ENCODE measurements around the gene TRAPPC10. TPM values are rescaled to one million over a fixed set of nuclear protein-coding genes. Genes with fewer than 3 reads are reported as not detected.

TRAPPC10 gene
- total RNA-seq, 4 donors from 2014 or later, result 17.9 to 32.9 (median 23.1) TPM

DNA sequence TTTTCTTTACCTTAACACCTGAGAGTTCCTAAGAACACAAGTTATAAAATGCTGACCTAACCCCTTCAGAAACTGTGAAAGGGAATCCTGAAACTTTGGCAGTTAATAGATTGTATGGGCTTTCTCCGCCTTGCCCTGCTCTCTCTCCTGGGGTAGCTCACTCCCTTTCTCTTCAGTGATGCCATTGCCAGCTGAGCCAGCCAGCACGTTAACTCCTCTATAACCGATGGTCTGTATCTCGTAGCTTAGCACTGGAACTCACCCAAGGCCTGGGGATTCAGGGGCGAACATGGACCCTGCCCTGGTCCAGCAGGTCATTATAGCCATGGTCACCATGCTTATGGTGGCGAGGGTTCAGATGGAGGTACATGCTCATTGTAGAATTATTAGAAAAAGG, 40.7 kb downstream of the TRAPPC10 start:
- Histone ChIP-seq H3K27me3 (no peaks in the 10 kb centered on the region), H3K36me3 (peaks cover 0 to 16% of the 10 kb centered on the region in 2 donors), H3K27ac (peak overlapping the region in 1 of 4 donors; percentile 45), H3K4me3 (no peak overlapping the region), H3K4me1 (peaks cover 40 to 48% of the 10 kb centered on the region in 2 donors), H3K9me3 (no peaks in the 10 kb centered on the region)
- TF ChIP-seq POLR2A (IDR thresholded peaks at IDR 0.05), result no peak
- TF ChIP-seq, protein P1, sequence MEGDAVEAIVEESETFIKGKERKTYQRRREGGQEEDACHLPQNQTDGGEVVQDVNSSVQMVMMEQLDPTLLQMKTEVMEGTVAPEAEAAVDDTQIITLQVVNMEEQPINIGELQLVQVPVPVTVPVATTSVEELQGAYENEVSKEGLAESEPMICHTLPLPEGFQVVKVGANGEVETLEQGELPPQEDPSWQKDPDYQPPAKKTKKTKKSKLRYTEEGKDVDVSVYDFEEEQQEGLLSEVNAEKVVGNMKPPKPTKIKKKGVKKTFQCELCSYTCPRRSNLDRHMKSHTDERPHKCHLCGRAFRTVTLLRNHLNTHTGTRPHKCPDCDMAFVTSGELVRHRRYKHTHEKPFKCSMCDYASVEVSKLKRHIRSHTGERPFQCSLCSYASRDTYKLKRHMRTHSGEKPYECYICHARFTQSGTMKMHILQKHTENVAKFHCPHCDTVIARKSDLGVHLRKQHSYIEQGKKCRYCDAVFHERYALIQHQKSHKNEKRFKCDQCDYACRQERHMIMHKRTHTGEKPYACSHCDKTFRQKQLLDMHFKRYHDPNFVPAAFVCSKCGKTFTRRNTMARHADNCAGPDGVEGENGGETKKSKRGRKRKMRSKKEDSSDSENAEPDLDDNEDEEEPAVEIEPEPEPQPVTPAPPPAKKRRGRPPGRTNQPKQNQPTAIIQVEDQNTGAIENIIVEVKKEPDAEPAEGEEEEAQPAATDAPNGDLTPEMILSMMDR (IDR thresholded peaks at IDR 0.05 in 4 of 5, conservative IDR thresholded peaks at IDR 0.05 in 1 of 5), result no peak
- intact Hi-C loops (cut with DNase I; ENCODE audit: low total_unique reads), result no loop called here
- ATAC-seq, result no peak
- in situ Hi-C loops (cut with MboI; ENCODE audit: low sequenced_read_pairs in 4 of 4), result no loop called here
- DNase-seq, result no peak

DNA sequence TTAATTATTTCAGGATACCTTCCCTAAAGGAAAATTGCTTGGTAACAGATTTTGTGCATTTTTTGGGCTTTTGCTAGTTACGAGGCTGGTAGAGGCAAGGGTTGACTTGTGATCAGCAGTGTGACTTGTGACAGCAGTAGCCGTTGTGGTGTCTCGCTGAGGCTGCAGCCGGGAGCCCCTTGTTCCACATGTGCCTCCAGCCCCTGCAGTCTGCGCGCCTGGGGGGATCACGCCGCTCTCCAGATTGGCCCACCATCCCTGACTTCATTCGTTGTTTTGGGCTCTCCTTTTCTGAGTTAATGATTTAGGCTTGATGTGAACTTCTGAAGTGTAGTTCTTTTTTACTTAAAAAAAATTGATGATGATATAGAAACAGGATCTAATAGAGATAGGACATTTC, 41.5 kb downstream of the TRAPPC10 start:
- ATAC-seq, result no peak
- Histone ChIP-seq H3K4me3 (no peak overlapping the region), H3K27me3 (no peaks in the 10 kb centered on the region), H3K36me3 (peaks cover 0 to 19% of the 10 kb centered on the region in 2 donors), H3K9me3 (no peaks in the 10 kb centered on the region), H3K27ac (no peak overlapping the region), H3K4me1 (peaks cover 40 to 48% of the 10 kb centered on the region in 2 donors)
- in situ Hi-C loops (cut with MboI; ENCODE audit: low sequenced_read_pairs in 4 of 4), result no loop called here
- no peak for DNase-seq
- TF ChIP-seq, protein P1 (IDR thresholded peaks at IDR 0.05 in 4 of 5, conservative IDR thresholded peaks at IDR 0.05 in 1 of 5), result no peak
- no peak for TF ChIP-seq POLR2A (IDR thresholded peaks at IDR 0.05)
- intact Hi-C loops (cut with DNase I; ENCODE audit: low total_unique reads), result no loop called here

DNA sequence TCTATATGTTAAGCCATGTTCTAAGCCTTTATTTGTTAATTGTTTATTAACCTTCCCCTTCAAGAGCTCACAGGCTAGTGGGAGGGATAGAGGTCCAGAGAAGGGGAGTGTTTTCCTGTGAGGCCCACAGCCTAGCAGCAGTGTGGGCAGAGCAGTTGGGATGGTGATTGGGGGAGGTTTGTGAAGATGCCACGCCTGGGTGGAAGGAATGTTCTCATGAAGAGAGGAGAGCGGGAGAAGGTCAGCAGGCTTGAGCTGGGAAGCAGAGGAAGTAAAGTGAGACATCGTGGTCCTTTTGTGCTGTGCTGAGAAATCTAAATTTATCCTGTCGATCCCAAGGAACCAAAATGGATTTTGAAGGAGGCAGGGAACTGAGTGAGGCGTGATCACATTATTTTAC, 42.6 kb downstream of the TRAPPC10 start:
- peaks cover 0 to 27% of the 10 kb centered on the region in 2 donors for H3K36me3 ChIP-seq
- ATAC-seq, result peak in 1 of 2 donors; percentile 67

DNA sequence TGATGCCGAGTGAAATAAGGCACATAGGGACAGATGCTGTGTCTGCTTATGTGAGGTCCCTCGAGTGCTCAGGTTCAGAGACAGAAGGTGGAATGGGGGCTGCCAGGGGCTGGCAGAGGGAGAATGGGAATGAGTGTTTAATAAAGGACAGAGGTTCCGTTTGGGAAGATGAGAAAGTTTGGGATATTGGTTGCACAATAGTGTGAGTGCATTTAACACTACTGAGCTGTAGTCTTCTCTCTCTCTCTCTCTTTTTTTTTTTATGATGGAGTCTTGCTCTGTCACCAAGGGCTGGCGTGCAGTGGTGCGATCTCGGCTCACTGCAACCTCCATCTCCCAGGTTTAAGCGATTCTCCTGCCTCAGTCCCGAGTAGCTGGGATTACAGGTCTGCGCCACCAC, 44.9 kb downstream of the TRAPPC10 start:
- in situ Hi-C loops (cut with MboI; ENCODE audit: low sequenced_read_pairs in 4 of 4), result no loop called here
- TF ChIP-seq, protein P1 (IDR thresholded peaks at IDR 0.05 in 4 of 5, conservative IDR thresholded peaks at IDR 0.05 in 1 of 5), result no peak
- TF ChIP-seq POLR2A (IDR thresholded peaks at IDR 0.05), result no peak
- ATAC-seq (no peak), DNase-seq (no peak)
- Histone ChIP-seq H3K9me3 (no peaks in the 10 kb centered on the region), H3K4me3 (no peak overlapping the region), H3K4me1 (peaks cover 17 to 23% of the 10 kb centered on the region in 2 donors), H3K27me3 (no peaks in the 10 kb centered on the region), H3K36me3 (peaks cover 0 to 38% of the 10 kb centered on the region in 2 donors), H3K27ac (no peak overlapping the region)
- intact Hi-C loops (cut with DNase I; ENCODE audit: low total_unique reads), result no loop called here

More for the DNA sequence above, 42.6 kb downstream of the TRAPPC10 start:
- TF ChIP-seq, protein P1 (IDR thresholded peaks at IDR 0.05 in 4 of 5, conservative IDR thresholded peaks at IDR 0.05 in 1 of 5), result no peak
- no peak for TF ChIP-seq POLR2A (IDR thresholded peaks at IDR 0.05)
- intact Hi-C loops (cut with DNase I; ENCODE audit: low total_unique reads), result no loop called here
- H3K4me1 ChIP-seq, result peaks cover 40 to 43% of the 10 kb centered on the region in 2 donors
- H3K4me3 ChIP-seq, result no peak overlapping the region
- DNase-seq, result peak in 1 of 2 donors; percentile 22
- H3K27me3 ChIP-seq, result no peaks in the 10 kb centered on the region
- in situ Hi-C loops (cut with MboI; ENCODE audit: low sequenced_read_pairs in 4 of 4), result no loop called here
- H3K27ac ChIP-seq, result peak overlapping the region; percentile 18 to 47 (median 28)
- no peaks in the 10 kb centered on the region for H3K9me3 ChIP-seq
